K562 (cell line): ENCODE data around the gene ZEB2. TPM values are rescaled to one million over a fixed set of nuclear protein-coding genes. Genes with fewer than 3 reads are reported as not detected.

Source experiments
- ATAC-seq: fragments of 200-7000 bp; cut with Tn5 transposase; 3 replicates; pipeline ENCODE4 v1.9.1; 2020; ENCODE audit warnings: moderate library complexity
- BruUV-seq: library from RNA; stranded (reverse); fragments of 400-500 nt; replicated peaks from 2 replicates; lab custom pipeline; 2021; lab: Mats Ljungman, UMichigan
- CTCF ChIA-PET: fragments of 300-600 bp; formaldehyde crosslinking; extraction: SDS; loops from one replicate; lab custom pipeline; 2021; ENCODE audit warnings: low intra/inter-chr PET ratio; lab: Yijun Ruan, JAX
- POLR2A ChIA-PET: fragments of 300-600, 350-650 bp; sonication (Branson Sonifier 250); formaldehyde crosslinking; extraction: SDS; loops from one replicate; lab custom pipeline; 2021; ENCODE audit warnings: antibody characterized with exemption, inconsistent platforms; lab: Yijun Ruan, JAX
- DNase-seq, 4 experiments: peaks; one replicate each; pipeline versions ENCODE4 v3.0.0 to v3.0.0-alpha.2; 2011 to 2018; ENCODE audit warnings: low spot score in 3 of 4, mixed read lengths in 3 of 4; ENCODE audit errors: extremely low read depth in 1 of 4
- FAIRE-seq: peaks from 2 replicates; lab custom pipeline; 2011; peaks lifted over from hg19 to GRCh38; lab: Jason Lieb, UNC
- H2AFZ ChIP-seq: 2 replicates; pipeline ENCODE4 v1.6.0; 2011; ENCODE audit warnings: low read depth, low read length, control low read depth, inconsistent platforms
- H3K27ac ChIP-seq: fragments of 200-600 bp; 3 replicates; pipeline ENCODE4 v1.8.0; 2011; ENCODE audit warnings: low read depth, mild to moderate bottlenecking, control low read depth, inconsistent platforms, low read length, moderate library complexity, mixed read lengths; ENCODE audit errors: extremely low read depth
- H3K27me3 ChIP-seq, 2 experiments: fragments of 300-600 bp in 1 of 2; 2 replicates in 1 of 2; 3 replicates in 1 of 2; pipeline versions ENCODE4 v1.6.0 to v1.8.0; 2011; ENCODE audit warnings: inconsistent platforms in 2 of 2, low read length in 2 of 2, mild to moderate bottlenecking in 1 of 2, mixed read lengths in 1 of 2, moderate library complexity in 1 of 2; ENCODE audit not compliant: control insufficient read depth in 2 of 2, insufficient read depth in 2 of 2
- H3K36me3 ChIP-seq: fragments of 300-600 bp; 3 replicates; pipeline ENCODE4 v1.8.0; 2011; ENCODE audit warnings: mild to moderate bottlenecking, low read length, inconsistent platforms; ENCODE audit not compliant: control insufficient read depth, insufficient read depth
- H3K4me1 ChIP-seq, 2 experiments: fragments of 200-600 bp in 1 of 2; replicated peaks in 1 of 2; 2 replicates in 1 of 2; 3 replicates in 1 of 2; pipeline versions ENCODE4 v1.5.1 to v1.8.0; 2011; ENCODE audit warnings: inconsistent platforms in 2 of 2, low read length in 2 of 2, mild to moderate bottlenecking in 1 of 2, mixed read lengths in 1 of 2, moderate library complexity in 1 of 2; ENCODE audit not compliant: control insufficient read depth in 2 of 2, insufficient read depth in 2 of 2
- H3K4me2 ChIP-seq: 2 replicates; pipeline ENCODE4 v1.6.1; 2011; ENCODE audit warnings: low read length, control low read depth, inconsistent platforms, mixed read lengths; ENCODE audit not compliant: insufficient read depth
- H3K4me3 ChIP-seq: fragments of 200-600 bp; sonication (generic), shearing (Covaris generic); 2 replicates; pipeline ENCODE4 v1.5.1; 2016; ENCODE audit warnings: control low read depth, inconsistent platforms
- H3K79me2 ChIP-seq: fragments of 200-600 bp; 3 replicates; pipeline ENCODE4 v1.8.0; 2011; ENCODE audit warnings: low read length, inconsistent platforms; ENCODE audit not compliant: control insufficient read depth, insufficient read depth
- H3K9ac ChIP-seq, 2 experiments: 2 replicates each; pipeline versions ENCODE4 v1.6.0 to v1.6.1; 2011; ENCODE audit warnings: low read depth in 2 of 2, low read length in 2 of 2, control low read depth in 1 of 2, inconsistent platforms in 1 of 2, mild to moderate bottlenecking in 1 of 2, mixed read lengths in 1 of 2; ENCODE audit not compliant: insufficient read depth in 1 of 2
- H3K9me1 ChIP-seq: one replicate; pipeline ENCODE4 v1.6.0; 2011; ENCODE audit warnings: inconsistent platforms, mild to moderate bottlenecking, low read length, moderate library complexity; ENCODE audit not compliant: control insufficient read depth, insufficient read depth
- H3K9me3 ChIP-seq: replicated peaks from 2 replicates; pipeline ENCODE4 v1.5.1; 2011; ENCODE audit warnings: low read depth, low read length, inconsistent platforms; ENCODE audit not compliant: control insufficient read depth, insufficient read depth
- H4K20me1 ChIP-seq: replicated peaks from 2 replicates; pipeline ENCODE4 v1.6.1; 2011; ENCODE audit warnings: low read length, inconsistent platforms, mixed read lengths; ENCODE audit not compliant: control insufficient read depth, insufficient read depth
- ARID4B ChIP-seq: sonication (generic); formaldehyde crosslinking; IDR thresholded peaks from 2 replicates; pipeline ENCODE4 v1.8.0; 2022; ENCODE audit warnings: mild to moderate bottlenecking, missing genetic modification reagents
- PML ChIP-seq: IDR thresholded peaks from 2 replicates; pipeline ENCODE4 v1.6.1; 2012; ENCODE audit warnings: low read length, inconsistent platforms
- POLR2B ChIP-seq: fragments of 450-650 bp; IDR thresholded peaks from 2 replicates; pipeline ENCODE4 v1.6.1; 2018; ENCODE audit warnings: low read depth; ENCODE audit not compliant: partially characterized antibody
- POLR2G ChIP-seq: fragments of 200-400 bp; formaldehyde crosslinking; IDR thresholded peaks from 2 replicates; pipeline ENCODE4 v1.6.1; 2017; ENCODE audit warnings: low read depth, mild to moderate bottlenecking, antibody characterized with exemption, low read length, moderate library complexity
- SMARCA4 ChIP-seq: fragments of 450-650 bp; IDR thresholded peaks from 2 replicates; pipeline ENCODE4 v1.6.1; 2016
- SUPT5H ChIP-seq: fragments of 450-650 bp; IDR thresholded peaks from 2 replicates; pipeline ENCODE4 v1.6.1; 2016
- TAF9B ChIP-seq: fragments of 450-650 bp; IDR thresholded peaks from 2 replicates; pipeline ENCODE4 v1.6.1; 2018; ENCODE audit warnings: mild to moderate bottlenecking; ENCODE audit not compliant: partially characterized antibody
- WGBS: fragments of 100-300 bp; shearing (Covaris generic); methylation state at CpG from one replicate; pipeline ENCODE4 v1.1.6; 2016; ENCODE audit warnings: low coverage, mixed read lengths; ENCODE audit not compliant: insufficient coverage; ENCODE audit errors: missing lambda C conversion rate; 5-methylcytosine and 5-hydroxymethylcytosine counted together
- in situ Hi-C: fragments of 300-500 bp; cut with MboI; formaldehyde crosslinking; loops from 4 replicates; pipeline ENCODE4 v1.15.0; 2018; ENCODE audit warnings: inconsistent platforms, mixed read lengths
- intact Hi-C: fragments of 100-400 bp; cut with micrococcal nuclease; formaldehyde crosslinking; loops from 2 replicates; pipeline ENCODE4 v1.14.2; 2022
- polyA plus RNA-seq, 8 experiments: library from polyadenylated mRNA; depleted of rRNA in 4 of 8; stranded (reverse) in 5 of 8; unstranded in 3 of 8; fragments of >200 nt; fragmentation: Nextera tagmentation in 2 of 8; fragmentation: Illumina TruSeq in 1 of 8; extraction: Ambion mirVana in 2 of 8; extraction: Trizol in 1 of 8; gene quantifications; 2 replicates each; pipeline versions ENCODE4 v1.2.1 to v1.2.3, GENCODE V29; 2011 to 2014; ENCODE audit warnings: inconsistent platforms in 1 of 8, missing spikeins in 1 of 8
- total RNA-seq, 7 experiments: library from RNA; depleted of rRNA in 6 of 7; stranded (reverse); fragments of >200 nt in 6 of 7; fragmentation: Illumina TruSeq in 2 of 7; extraction: Trizol in 2 of 7; gene quantifications; 2 replicates each; pipeline versions ENCODE4 v1.2.1 to v1.2.3, GENCODE V29; 2011 to 2021; ENCODE audit warnings: low replicate concordance in 1 of 7

The ZEB2 gene
- total and polyA plus RNA-seq, 9 of the 15 experiments (the other 6 are each of a cell fraction or from before 2014, with no cell fraction given), result 15.1 to 113 (median 72.3) TPM

- Histone ChIP-seq H3K27ac (no peak overlapping the region), H3K4me2 (no peak overlapping the region), H3K79me2 (peaks cover 100% of the 10 kb centered on the region), H3K27me3 (no peaks in the 10 kb centered on the region), H3K9me1 (no peaks in the 10 kb centered on the region), H3K9me3 (no peaks in the 10 kb centered on the region), H3K9ac (no peak overlapping the region), H3K4me3 (no peak overlapping the region), H4K20me1 (peaks cover 16% of the 10 kb centered on the region; the same call in 1 of the 2 replicates), H3K36me3 (peaks cover 96% of the 10 kb centered on the region), H2AFZ (no peak overlapping the region), H3K4me1 (peaks cover 0 to 2% of the 10 kb centered on the region in 2 experiments; a peak in 2 of 5 replicates)
- intact Hi-C loops, result no loop called here
- ATAC-seq (no peak), FAIRE-seq (no peak), DNase-seq (no peak)
- TF ChIP-seq POLR2G (peak; percentile 17; the same call in 1 of the 2 replicates), SMARCA4 (no peak)
- ChIA-PET CTCF (no interaction called here), POLR2A (interaction anchor here (0.9 to 1.7 kb wide), 3 partner anchors 8 to 10 kb away, joined by 3 to 5 read pairs (median 3); no protein-coding TSS in a partner anchor)
- no TSS peak for BruUV-seq
- in situ Hi-C loops, result no loop called here
- 68% methylated on average over 4 of the region's 4 CpGs for WGBS
Observed at GRCh38 chr2:144468823-144469595, 50.9 kb downstream of the ZEB2 start.

DNA sequence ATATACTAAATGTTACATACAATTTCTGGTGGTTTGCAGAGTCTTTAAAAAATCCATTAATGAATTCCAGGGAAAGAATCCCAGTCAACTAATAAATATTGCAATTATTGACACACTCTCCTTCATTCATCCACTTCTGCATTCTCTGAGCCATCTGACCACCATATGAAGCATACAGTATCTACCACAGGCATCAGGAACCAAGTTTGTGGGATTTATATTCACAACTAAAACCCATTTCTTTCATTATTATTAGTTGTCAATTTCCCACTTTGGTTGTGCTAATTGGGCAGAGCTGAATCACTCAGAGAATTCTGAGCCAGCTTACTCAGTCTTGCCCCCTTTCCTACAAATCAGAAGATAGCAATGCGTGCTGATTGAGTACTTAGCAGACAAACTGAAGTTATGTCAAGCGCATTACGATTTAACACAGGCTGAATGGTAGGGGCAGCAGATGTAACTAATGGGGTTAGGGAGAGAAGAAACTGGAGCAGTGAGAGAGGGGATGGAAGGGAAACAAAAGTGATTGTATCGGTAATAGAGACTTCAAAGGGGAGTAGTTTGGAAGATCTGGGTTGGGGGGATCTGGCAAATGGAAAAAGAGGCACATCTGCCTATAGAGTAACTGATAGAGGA, 52.3 kb downstream of the ZEB2 start:
- Histone ChIP-seq H2AFZ (no peak overlapping the region), H3K27me3 (no peaks in the 10 kb centered on the region), H4K20me1 (0 out of 2 replicates have a peak, but pooled peaks cover 12% of the 10 kb centered on the region), H3K9me1 (no peaks in the 10 kb centered on the region), H3K9ac (no peak overlapping the region), H3K36me3 (peaks cover 95% of the 10 kb centered on the region), H3K27ac (no peak overlapping the region)
- no peak for DNase-seq
- intact Hi-C loops, result no loop called here
- ChIA-PET CTCF (no interaction called here), POLR2A (interaction anchor here (0.6 to 1.7 kb wide), 3 partner anchors 10 to 115 kb away, joined by 3 to 5 read pairs (median 3); no protein-coding TSS in a partner anchor)
- no peak for ATAC-seq
- no TSS peak for BruUV-seq
- no peak for TF ChIP-seq PML
- TF ChIP-seq TAF9B, result no peak
- no peak for TF ChIP-seq ARID4B
- TF ChIP-seq SUPT5H, result 0 out of 2 replicates have a peak, but pooled peaks have one; percentile 51
- TF ChIP-seq POLR2B, result peak; percentile 21
- TF ChIP-seq, all 486 proteins: peak for 2
- Histone ChIP-seq H3K9me3 (no peaks in the 10 kb centered on the region), H3K79me2 (peaks cover 100% of the 10 kb centered on the region), H3K4me3 (no peak overlapping the region), H3K4me2 (no peak overlapping the region), H3K4me1 (peaks cover 0 to 5% of the 10 kb centered on the region in 2 experiments; a peak in 2 of 5 replicates)
- no peak for FAIRE-seq
- 83% methylated on average over 4 of the region's 4 CpGs for WGBS
- in situ Hi-C loops, result no loop called here
